Measurements from ENCODE around the gene SPATA16. TPM values are rescaled to one million over a fixed set of nuclear protein-coding genes. Genes with fewer than 3 reads are reported as not detected.

SPATA16 gene
- total and polyA plus RNA-seq, 2 of the 13 experiments (the other 11 are each of a cell fraction or from before 2014, with no cell fraction given) = not detected

DNA sequence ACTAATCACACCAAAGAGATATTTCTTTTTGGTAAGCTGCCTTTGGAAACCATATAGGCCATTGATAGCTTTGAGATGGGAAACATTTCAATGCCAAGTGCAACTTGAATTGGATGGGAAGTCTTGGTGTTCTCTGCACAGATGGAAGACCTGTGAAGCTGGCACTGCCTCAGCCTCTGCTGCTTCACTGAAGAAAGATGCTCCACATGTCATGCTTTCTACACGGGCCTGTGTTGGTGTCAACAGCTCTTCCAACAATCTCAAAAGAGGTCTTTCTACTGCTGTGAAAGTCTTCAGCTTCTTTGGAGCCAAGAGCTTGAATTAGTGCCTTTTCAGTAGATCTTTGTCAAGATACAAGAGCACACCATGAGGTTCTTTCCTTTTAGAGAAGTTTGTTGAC is 169.0 kb downstream of the SPATA16 start:
- TF ChIP-seq ZNF263 (CRISPR knock-in tag; IDR thresholded peaks at IDR 0.05) (no peak), ZFAT (CRISPR knock-in tag; conservative IDR thresholded peaks at IDR 0.05) (no peak), SMAD1 (CRISPR knock-in tag; IDR thresholded peaks at IDR 0.05; ENCODE audit: borderline replicate concordance, low read depth) (no peak), RBM22 (optimal IDR thresholded peaks at IDR 0.05; ENCODE audit: low read length) (no peak), ZNF790 (CRISPR knock-in tag; IDR thresholded peaks at IDR 0.05; ENCODE audit: borderline replicate concordance) (no peak), KDM2A (CRISPR knock-in tag; IDR thresholded peaks at IDR 0.05; ENCODE audit: borderline replicate concordance, low read depth) (no peak), ZUFSP (CRISPR knock-in tag; IDR thresholded peaks at IDR 0.05; ENCODE audit: borderline replicate concordance) (no peak), LRRFIP1 (CRISPR knock-in tag; conservative IDR thresholded peaks at IDR 0.05) (no peak), E2F5 (CRISPR knock-in tag; conservative IDR thresholded peaks at IDR 0.05) (no peak)
- TF ChIP-seq, protein P1, sequence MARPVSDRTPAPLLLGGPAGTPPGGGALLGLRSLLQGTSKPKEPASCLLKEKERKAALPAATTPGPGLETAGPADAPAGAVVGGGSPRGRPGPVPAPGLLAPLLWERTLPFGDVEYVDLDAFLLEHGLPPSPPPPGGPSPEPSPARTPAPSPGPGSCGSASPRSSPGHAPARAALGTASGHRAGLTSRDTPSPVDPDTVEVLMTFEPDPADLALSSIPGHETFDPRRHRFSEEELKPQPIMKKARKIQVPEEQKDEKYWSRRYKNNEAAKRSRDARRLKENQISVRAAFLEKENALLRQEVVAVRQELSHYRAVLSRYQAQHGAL (CRISPR knock-in tag; IDR thresholded peaks at IDR 0.05; ENCODE audit: not compliant biosample characterization) = no peak
- H2AFZ ChIP-seq (ENCODE audit: low read length) = no peak overlapping the region
- BruUV-seq (replicated peaks) = no TSS peak
- ATAC-seq (no peak), FAIRE-seq (no peak), DNase-seq (ENCODE audit: low spot score) (no peak)
- H3K4me3 ChIP-seq (replicated peaks in 1 of 3; ENCODE audit: insufficient read depth in 1 of 3, low read depth in 2 of 3, low read length in 3 of 3) = no peak overlapping the region
- no peaks in the 10 kb centered on the region for H4K20me1 ChIP-seq (ENCODE audit: insufficient read depth, low read length)
- H3K27ac ChIP-seq (ENCODE audit: extremely low read length, insufficient read depth, low read length) = no peak overlapping the region
- no peaks in the 10 kb centered on the region for H3K4me1 ChIP-seq (ENCODE audit: insufficient read depth, low read length)
- 0% methylated on average over 1 of the region's 1 CpG for WGBS (ENCODE audit: low lambda C conversion rate)
- H3K79me2 ChIP-seq (ENCODE audit: insufficient read depth, low read length) = no peaks in the 10 kb centered on the region
- no peak overlapping the region for H3K4me2 ChIP-seq (ENCODE audit: low read depth, low read length)
- H3K27me3 ChIP-seq (ENCODE audit: control insufficient read depth in 1 of 2, insufficient read depth in 2 of 2, low read length in 2 of 2) = no peaks in the 10 kb centered on the region; a peak in 1 of 5 replicates
- POLR2A ChIA-PET = no interaction called here
- no peak overlapping the region for H3K9ac ChIP-seq (ENCODE audit: insufficient read depth, low read depth, low read length)
- CTCF ChIA-PET (ENCODE audit: low intra/inter-chr PET ratio, low total read pairs) = no interaction called here
- in situ Hi-C loops (cut with HindIII; ENCODE audit: extremely low pct_ligation_motif_present, low pct_unique_long_range_greater_than_20kb) = no loop called here
- H3K36me3 ChIP-seq (replicated peaks in 1 of 2; ENCODE audit: control insufficient read depth in 1 of 2, insufficient read depth in 2 of 2, low read length in 2 of 2) = no peaks in the 10 kb centered on the region
- intact Hi-C loops (cut with micrococcal nuclease; ENCODE audit: unreplicated experiment) = no loop called here
- H3K9me3 ChIP-seq (ENCODE audit: low read length) = no peaks in the 10 kb centered on the region
